Endothelial cell of umbilical vein (primary cell): ENCODE data around the gene DNM2. TPM values are rescaled to one million over a fixed set of nuclear protein-coding genes. Genes with fewer than 3 reads are reported as not detected.

ENCODE experiments used
- BruUV-seq: library from RNA; stranded (reverse); fragments of 400-500 nt; replicated peaks from 2 replicates; lab custom pipeline; 2021; lab: Mats Ljungman, UMichigan
- CTCF ChIA-PET: fragments of 300-600, 350-600 bp; sonication (Branson Sonifier 250); formaldehyde crosslinking; loops from one replicate; lab custom pipeline; 2021; ENCODE audit warnings: antibody characterized with exemption, inconsistent platforms; lab: Charles Lee
- POLR2A ChIA-PET: fragments of 300-600, 350-600 bp; sonication (Branson Sonifier 250); formaldehyde crosslinking; loops from one replicate; lab custom pipeline; 2021; ENCODE audit warnings: antibody characterized with exemption, inconsistent platforms; lab: Charles Lee
- DNase-seq: peaks from one replicate; pipeline ENCODE4 v3.0.0-alpha.2; 2011; ENCODE audit warnings: low read depth, low spot score
- FAIRE-seq: peaks from 2 replicates; lab custom pipeline; 2011; peaks lifted over from hg19 to GRCh38; lab: Jason Lieb, UNC
- H2AFZ ChIP-seq: 2 replicates; pipeline ENCODE4 v1.6.0; 2012; ENCODE audit warnings: low read depth, low read length, control low read depth, inconsistent platforms
- H3K27ac ChIP-seq: 2 replicates; pipeline ENCODE4 v1.5.1; 2011; ENCODE audit warnings: low read depth, mild to moderate bottlenecking, control low read depth, low read length, moderate library complexity; ENCODE audit not compliant: insufficient read depth
- H3K27me3 ChIP-seq, 2 experiments: 2 replicates each; pipeline versions ENCODE4 v1.6.0 to v1.6.1; 2011; ENCODE audit warnings: low read length in 2 of 2, mixed read lengths in 1 of 2; ENCODE audit not compliant: control insufficient read depth in 2 of 2, insufficient read depth in 2 of 2
- H3K36me3 ChIP-seq, 2 experiments: 2 replicates in 1 of 2; 3 replicates in 1 of 2; pipeline ENCODE4 v1.5.1; 2011; ENCODE audit warnings: low read length in 2 of 2, mild to moderate bottlenecking in 1 of 2, moderate library complexity in 1 of 2; ENCODE audit not compliant: control insufficient read depth in 2 of 2, insufficient read depth in 2 of 2; ENCODE audit errors: extremely low read depth in 1 of 2
- H3K4me1 ChIP-seq: 3 replicates; pipeline ENCODE4 v1.5.1; 2011; ENCODE audit warnings: mild to moderate bottlenecking, low read length; ENCODE audit not compliant: control insufficient read depth, insufficient read depth; ENCODE audit errors: extremely low read depth
- H3K4me2 ChIP-seq: 2 replicates; pipeline ENCODE4 v1.6.1; 2011; ENCODE audit warnings: low read length, control low read depth, mixed read lengths; ENCODE audit not compliant: insufficient read depth
- H3K4me3 ChIP-seq, 3 experiments: fragments of 200-600 bp in 1 of 3; sonication (generic), shearing (Covaris generic) in 1 of 3; replicated peaks in 1 of 3; 2 replicates each; pipeline ENCODE4 v1.5.1; 2011 to 2016; ENCODE audit warnings: control low read depth in 3 of 3, low read length in 3 of 3, mild to moderate bottlenecking in 2 of 3, inconsistent platforms in 1 of 3, low read depth in 1 of 3, moderate library complexity in 1 of 3; ENCODE audit not compliant: insufficient read depth in 1 of 3
- H3K79me2 ChIP-seq: 2 replicates; pipeline ENCODE4 v1.6.0; 2012; ENCODE audit warnings: low read length, inconsistent platforms; ENCODE audit not compliant: control insufficient read depth, insufficient read depth
- H3K9ac ChIP-seq: replicated peaks from 2 replicates; pipeline ENCODE3; 2011; ENCODE audit warnings: low read length, control low read depth; ENCODE audit not compliant: insufficient read depth; ENCODE audit errors: extremely low read depth
- H3K9me1 ChIP-seq: replicated peaks from 3 replicates; pipeline ENCODE4 v1.6.0; 2011; ENCODE audit warnings: mild to moderate bottlenecking, low read length; ENCODE audit not compliant: control insufficient read depth, insufficient read depth; ENCODE audit errors: extremely low read depth
- H3K9me3 ChIP-seq: replicated peaks from 2 replicates; pipeline ENCODE4 v1.5.1; 2012; ENCODE audit warnings: low read length, inconsistent platforms; ENCODE audit not compliant: control insufficient read depth, insufficient read depth
- H4K20me1 ChIP-seq: replicated peaks from 2 replicates; pipeline ENCODE3; 2011; ENCODE audit warnings: mild to moderate bottlenecking, low read length; ENCODE audit not compliant: control insufficient read depth, insufficient read depth; ENCODE audit errors: extremely low read depth
- FOS ChIP-seq: IDR thresholded peaks from 2 replicates; pipeline ENCODE4 v1.6.1; 2011; ENCODE audit warnings: mild to moderate bottlenecking, low read length, moderate library complexity, borderline replicate concordance; ENCODE audit not compliant: insufficient read depth
- GATA2 ChIP-seq: IDR thresholded peaks from 2 replicates; pipeline ENCODE4 v1.7.0; 2011; ENCODE audit warnings: low read depth, mild to moderate bottlenecking, moderate library complexity, mixed read lengths, low read length; ENCODE audit not compliant: insufficient read length, insufficient read depth
- JUN ChIP-seq: IDR thresholded peaks from 2 replicates; pipeline ENCODE4 v1.6.1; 2011; ENCODE audit warnings: borderline replicate concordance, low read depth; ENCODE audit not compliant: insufficient read length, insufficient read depth
- MYC ChIP-seq: IDR thresholded peaks from one replicate; pipeline ENCODE4 v1.6.1; 2011; ENCODE audit warnings: mild to moderate bottlenecking, low read depth, low read length
- POLR2AphosphoS5 ChIP-seq: IDR thresholded peaks from 2 replicates; pipeline ENCODE4 v1.6.1; 2012; ENCODE audit warnings: low read depth, mild to moderate bottlenecking, control low read depth, low read length, moderate library complexity; ENCODE audit not compliant: insufficient read depth
- dilution Hi-C: fragments of 300-500 bp; cut with MboI; formaldehyde crosslinking; loops from one replicate; pipeline ENCODE4 v1.15.0; 2019; ENCODE audit warnings: low sequenced_read_pairs; ENCODE audit not compliant: extremely low pct_ligation_motif_present
- intact Hi-C: fragments of 100-400 bp; cut with micrococcal nuclease; formaldehyde crosslinking; loops from one replicate; pipeline ENCODE4 v1.10.0; 2022
- polyA plus RNA-seq, 4 experiments: library from polyadenylated mRNA; depleted of rRNA in 3 of 4; stranded (reverse) in 3 of 4; unstranded in 1 of 4; fragments of >200 nt; gene quantifications; 2 replicates each; pipeline versions ENCODE4 v1.2.1 to v1.2.3, GENCODE V29; 2011 to 2012; ENCODE audit warnings: missing spikeins in 1 of 4
- total RNA-seq: library from RNA; stranded (reverse); gene quantifications from 2 replicates; pipeline ENCODE4 v1.2.3, GENCODE V29; 2021
- TF ChIP-seq, protein P1 (sequence below), 2 donors: IDR thresholded peaks; 1 replicate in 1 of 2; 2 replicates in 1 of 2; pipeline ENCODE4 v1.5.1; 2011; ENCODE audit warnings: low read length in 2 of 2, mild to moderate bottlenecking in 2 of 2, moderate library complexity in 2 of 2, control low read depth in 1 of 2, inconsistent platforms in 1 of 2, low read depth in 1 of 2; ENCODE audit not compliant: insufficient read depth in 1 of 2; ENCODE audit errors: extremely low read depth in 1 of 2

Gene DNM2
- total and polyA plus RNA-seq, 2 donors (not counting 3 experiments of a cell fraction or from before 2014, with no cell fraction given) = 81.8 to 175 TPM

DNA sequence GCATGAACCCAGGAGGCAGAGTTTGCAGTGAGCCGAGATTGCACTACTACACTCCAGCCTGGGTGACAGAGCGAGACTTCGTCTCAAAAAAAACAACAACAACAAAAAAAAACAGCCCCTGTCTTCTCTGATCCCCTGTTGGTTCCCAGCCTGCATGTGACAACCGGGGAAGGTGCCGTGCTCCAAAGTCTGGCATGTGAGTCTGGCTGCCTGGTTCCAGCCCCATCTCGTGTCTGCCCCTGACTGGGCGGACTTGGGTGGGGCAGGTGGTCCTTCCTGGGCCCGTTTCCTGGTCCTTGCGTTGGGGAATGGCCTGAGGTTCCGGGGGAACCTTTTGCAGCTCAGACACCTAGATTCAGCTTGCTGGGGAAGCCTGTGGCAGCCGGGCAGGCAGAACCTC is 50.5 kb downstream of the DNM2 start:
- no peak overlapping the region for H3K4me3 ChIP-seq
- H3K27me3 ChIP-seq = no peaks in the 10 kb centered on the region
- no peak overlapping the region for H3K27ac ChIP-seq
- ChIA-PET POLR2A (no interaction called here), CTCF (interaction anchor here (0.8 to 3.4 kb wide), 7 partner anchors 12 to 96 kb away, joined by 3 to 37 read pairs (median 7); partner anchors contain the start of genes DNM2 and TMED1)
- no peak overlapping the region for H2AFZ ChIP-seq
- TF ChIP-seq, protein P1, sequence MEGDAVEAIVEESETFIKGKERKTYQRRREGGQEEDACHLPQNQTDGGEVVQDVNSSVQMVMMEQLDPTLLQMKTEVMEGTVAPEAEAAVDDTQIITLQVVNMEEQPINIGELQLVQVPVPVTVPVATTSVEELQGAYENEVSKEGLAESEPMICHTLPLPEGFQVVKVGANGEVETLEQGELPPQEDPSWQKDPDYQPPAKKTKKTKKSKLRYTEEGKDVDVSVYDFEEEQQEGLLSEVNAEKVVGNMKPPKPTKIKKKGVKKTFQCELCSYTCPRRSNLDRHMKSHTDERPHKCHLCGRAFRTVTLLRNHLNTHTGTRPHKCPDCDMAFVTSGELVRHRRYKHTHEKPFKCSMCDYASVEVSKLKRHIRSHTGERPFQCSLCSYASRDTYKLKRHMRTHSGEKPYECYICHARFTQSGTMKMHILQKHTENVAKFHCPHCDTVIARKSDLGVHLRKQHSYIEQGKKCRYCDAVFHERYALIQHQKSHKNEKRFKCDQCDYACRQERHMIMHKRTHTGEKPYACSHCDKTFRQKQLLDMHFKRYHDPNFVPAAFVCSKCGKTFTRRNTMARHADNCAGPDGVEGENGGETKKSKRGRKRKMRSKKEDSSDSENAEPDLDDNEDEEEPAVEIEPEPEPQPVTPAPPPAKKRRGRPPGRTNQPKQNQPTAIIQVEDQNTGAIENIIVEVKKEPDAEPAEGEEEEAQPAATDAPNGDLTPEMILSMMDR (IDR thresholded peaks at IDR 0.05; ENCODE audit: extremely low read depth in 1 of 2, insufficient read depth in 1 of 2, low read depth in 1 of 2, low read length in 2 of 2) = no peak
- TF ChIP-seq MYC (no peak), GATA2 (no peak), FOS (no peak), POLR2AphosphoS5 (no peak)
- H3K36me3 ChIP-seq = peaks cover 0 to 7% of the 10 kb centered on the region in 2 experiments
- FAIRE-seq (no peak), DNase-seq (no peak)
- peaks cover 3% of the 10 kb centered on the region for H3K4me1 ChIP-seq
- H3K79me2 ChIP-seq = peaks cover 29% of the 10 kb centered on the region
- H3K4me2 ChIP-seq = no peak overlapping the region
- no peak overlapping the region for H3K9ac ChIP-seq
- H3K9me1 ChIP-seq = no peaks in the 10 kb centered on the region
- H4K20me1 ChIP-seq = no peaks in the 10 kb centered on the region
- intact Hi-C loops = no loop called here
- no TSS peak for BruUV-seq
- dilution Hi-C loops = no loop called here
- no peaks in the 10 kb centered on the region for H3K9me3 ChIP-seq

DNA sequence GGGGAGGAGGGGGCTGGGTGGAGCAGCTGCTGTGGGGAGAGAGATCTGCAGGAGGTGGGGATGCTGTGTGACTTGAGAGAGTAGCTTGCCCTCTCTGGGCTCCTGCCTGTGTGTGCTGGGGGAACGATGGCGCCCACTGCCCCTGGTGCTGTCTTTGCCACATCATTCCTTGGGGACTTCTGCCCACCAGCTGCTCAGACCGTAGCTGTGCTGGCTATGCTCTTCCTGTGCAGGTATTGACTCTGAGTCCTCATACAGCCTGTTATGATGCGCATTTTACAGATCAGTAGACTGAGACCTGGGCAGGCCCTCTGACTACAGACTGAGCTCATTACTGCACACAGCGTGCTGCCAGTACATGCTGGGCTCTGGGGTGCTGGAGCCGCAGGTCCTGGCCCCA is 51.1 kb downstream of the DNM2 start:
- no peak overlapping the region for H3K27ac ChIP-seq

More for the DNA sequence above, 51.1 kb downstream of the DNM2 start:
- ChIA-PET CTCF (interaction anchor here (0.8 to 3.4 kb wide), 11 partner anchors 10 to 95 kb away, joined by 3 to 37 read pairs (median 4); partner anchors contain the start of genes DNM2 and TMED1), POLR2A (no interaction called here)
- no peak for DNase-seq
- intact Hi-C loops = loop anchor here (1.0 kb wide), 1 partner anchor 95 kb away; no protein-coding TSS in a partner anchor
- Histone ChIP-seq H3K4me2 (no peak overlapping the region), H3K9me1 (no peaks in the 10 kb centered on the region), H3K4me1 (peaks cover 3% of the 10 kb centered on the region), H3K27me3 (no peaks in the 10 kb centered on the region), H3K4me3 (no peak overlapping the region), H4K20me1 (no peaks in the 10 kb centered on the region), H2AFZ (no peak overlapping the region), H3K9me3 (no peaks in the 10 kb centered on the region), H3K79me2 (peaks cover 23% of the 10 kb centered on the region), H3K36me3 (peaks cover 0 to 10% of the 10 kb centered on the region in 2 experiments), H3K9ac (no peak overlapping the region)
- dilution Hi-C loops = no loop called here
- BruUV-seq = no TSS peak
- TF ChIP-seq JUN = no peak
- no peak for FAIRE-seq
